Panc1 (cell line): ENCODE data around the gene UGT1A10.
"Not testable (repeated sequence)": the region's sequence is repeated elsewhere in the genome, so short reads cannot be mapped to it uniquely, and the experiment has no call there.

ENCODE experiments used
- CTCF ChIP-seq: fragments of 450-650 bp; IDR thresholded peaks from 2 replicates; pipeline ENCODE4 v1.5.1; 2017; ENCODE audit warnings: mild to moderate bottlenecking
- POLR2AphosphoS5 ChIP-seq: IDR thresholded peaks from 2 replicates; pipeline ENCODE4 v1.6.1; 2012; ENCODE audit warnings: mild to moderate bottlenecking, low read depth, low read length, moderate library complexity
- REST ChIP-seq, 2 experiments: IDR thresholded peaks; 2 replicates each; pipeline ENCODE4 v1.6.1; 2011 to 2012; ENCODE audit warnings: low read depth in 2 of 2, control low read depth in 1 of 2, low read length in 1 of 2, mild to moderate bottlenecking in 1 of 2, moderate library complexity in 1 of 2; ENCODE audit not compliant: insufficient read depth in 1 of 2
- SIN3A ChIP-seq: IDR thresholded peaks from 2 replicates; pipeline ENCODE4 v1.6.1; 2012; ENCODE audit warnings: low read depth, mild to moderate bottlenecking, low read length, moderate library complexity, borderline replicate concordance; ENCODE audit not compliant: insufficient read depth

- not testable (repeated sequence) for TF ChIP-seq CTCF; POLR2AphosphoS5; REST (IDR thresholded peaks at IDR 0.05; ENCODE audit: insufficient read depth in 1 of 2, low read depth in 2 of 2, low read length in 1 of 2); SIN3A
Observed at GRCh38 chr2:233750689-233751088, 114.4 kb downstream of the UGT1A10 start.
